Activated CD4-positive, alpha-beta T cell treated with anti-CD3 and anti-CD28 coated beads, Interleukin-2, amount 10 ng/mL, durations not matched to agents 7 days and 5 days (primary cell): ENCODE results near the gene ELN. TPM values are rescaled to one million over a fixed set of nuclear protein-coding genes. Genes with fewer than 3 reads are reported as not detected.

Experiments used
- CTCF ChIA-PET: fragments of 350-600 bp; sonication (Branson Sonifier 250); formaldehyde crosslinking; loops from one replicate; lab custom pipeline; 2021; ENCODE audit warnings: antibody characterized with exemption; lab: Charles Lee
- POLR2A ChIA-PET: fragments of 350-600 bp; sonication (Branson Sonifier 250); formaldehyde crosslinking; loops from one replicate; lab custom pipeline; 2021; ENCODE audit warnings: antibody characterized with exemption; lab: Charles Lee
- DNase-seq: peaks from one replicate; pipeline ENCODE4 v3.0.0-alpha.2; 2020
- H3K27ac Mint-ChIP-seq: one replicate; pipeline ENCODE4 v1.8.0; 2021; ENCODE audit warnings: mild to moderate bottlenecking, moderate library complexity, mixed read lengths
- H3K27me3 Mint-ChIP-seq: one replicate; pipeline ENCODE4 v1.8.0; 2021; ENCODE audit warnings: mixed read lengths
- H3K36me3 Mint-ChIP-seq: one replicate; pipeline ENCODE4 v1.8.0; 2021; ENCODE audit warnings: low read depth, mixed read lengths
- H3K4me1 Mint-ChIP-seq: one replicate; pipeline ENCODE4 v1.8.0; 2021; ENCODE audit warnings: mixed read lengths
- H3K4me3 Mint-ChIP-seq: one replicate; pipeline ENCODE4 v1.8.0; 2021; ENCODE audit warnings: mild to moderate bottlenecking, moderate library complexity, mixed read lengths
- H3K9me3 Mint-ChIP-seq: one replicate; pipeline ENCODE4 v1.8.0; 2021; ENCODE audit warnings: mixed read lengths
- total RNA-seq, 2 experiments: library from RNA; stranded (reverse); gene quantifications; one replicate each; pipeline ENCODE4 v1.2.3, GENCODE V29; 2021

Gene ELN
- total RNA-seq, 2 experiments from 2014 or later: not detected

GRCh38 chr7:74087791-74088453 is 59.9 kb downstream of the ELN start:
- Mint-ChIP-seq H3K9me3 (no peaks in the 10 kb centered on the region), H3K4me1 (peaks cover 14% of the 10 kb centered on the region), H3K27ac (no peak overlapping the region), H3K4me3 (no peak overlapping the region), H3K36me3 (peaks cover 9% of the 10 kb centered on the region), H3K27me3 (no peaks in the 10 kb centered on the region)
- DNase-seq: no peak
- POLR2A ChIA-PET: no interaction called here
- CTCF ChIA-PET: interaction anchor here (0.9 to 1.2 kb wide), 2 partner anchors 17 to 90 kb away, joined by 3 to 4 read pairs; no protein-coding TSS in a partner anchor

GRCh38 chr7:74092321-74092963 is 64.5 kb downstream of the ELN start:
- H3K4me1 Mint-ChIP-seq: peaks cover 23% of the 10 kb centered on the region
- CTCF ChIA-PET: interaction anchor here (1.2 kb wide), 1 partner anchor 24 kb away, joined by 6 read pairs; no protein-coding TSS in a partner anchor
- peaks cover 13% of the 10 kb centered on the region for H3K36me3 Mint-ChIP-seq
- peak overlapping the region; percentile 81 for H3K27ac Mint-ChIP-seq
- H3K4me3 Mint-ChIP-seq: no peak overlapping the region
- no peak for DNase-seq
- H3K27me3 Mint-ChIP-seq: no peaks in the 10 kb centered on the region
- no peaks in the 10 kb centered on the region for H3K9me3 Mint-ChIP-seq
- POLR2A ChIA-PET: interaction anchor here (0.6 kb wide), 1 partner anchor 61 kb away, joined by 16 read pairs; no protein-coding TSS in a partner anchor

- POLR2A ChIA-PET: no interaction called here
- CTCF ChIA-PET: interaction anchor here (1.2 kb wide), 1 partner anchor 25 kb away, joined by 6 read pairs; no protein-coding TSS in a partner anchor
- H3K4me1 Mint-ChIP-seq: peaks cover 23% of the 10 kb centered on the region
- no peak for DNase-seq
- H3K4me3 Mint-ChIP-seq: no peak overlapping the region
- peaks cover 16% of the 10 kb centered on the region for H3K36me3 Mint-ChIP-seq
- H3K9me3 Mint-ChIP-seq: peaks cover 4% of the 10 kb centered on the region
- peak overlapping the region; percentile 97 for H3K27ac Mint-ChIP-seq
- no peaks in the 10 kb centered on the region for H3K27me3 Mint-ChIP-seq
These were observed 65.0 kb downstream of the ELN start for GRCh38 chr7:74092964-74093471.

- H3K27me3 Mint-ChIP-seq: no peaks in the 10 kb centered on the region
- peak overlapping the region; percentile 77 for H3K4me3 Mint-ChIP-seq
- peaks cover 18% of the 10 kb centered on the region for H3K36me3 Mint-ChIP-seq
- peaks cover 5% of the 10 kb centered on the region for H3K9me3 Mint-ChIP-seq
- ChIA-PET CTCF (interaction anchor here (0.5 to 0.6 kb wide), 2 partner anchors 62 to 113 kb away, joined by 3 to 4 read pairs; no protein-coding TSS in a partner anchor), POLR2A (interaction anchor here (1.1 kb wide), 1 partner anchor 10 kb away, joined by 3 read pairs; the partner anchor contains the start of gene LIMK1)
- H3K27ac Mint-ChIP-seq: peak overlapping the region; percentile 97
- peak; percentile 31 for DNase-seq
- peaks cover 23% of the 10 kb centered on the region for H3K4me1 Mint-ChIP-seq
These were observed 65.8 kb downstream of the ELN start for GRCh38 chr7:74093671-74094223.

GRCh38 chr7:74094224-74095101 is 66.5 kb downstream of the ELN start:
- ChIA-PET POLR2A (interaction anchor here (1.1 kb wide), 1 partner anchor 11 kb away, joined by 3 read pairs; the partner anchor contains the start of gene LIMK1), CTCF (interaction anchor here (0.5 to 0.6 kb wide), 2 partner anchors 63 to 113 kb away, joined by 3 to 4 read pairs; no protein-coding TSS in a partner anchor)
- peaks cover 23% of the 10 kb centered on the region for H3K4me1 Mint-ChIP-seq
- peaks cover 5% of the 10 kb centered on the region for H3K9me3 Mint-ChIP-seq
- peak; percentile 73 for DNase-seq
- peak overlapping the region; percentile 77 for H3K4me3 Mint-ChIP-seq
- H3K36me3 Mint-ChIP-seq: peaks cover 18% of the 10 kb centered on the region
- H3K27me3 Mint-ChIP-seq: no peaks in the 10 kb centered on the region
- peak overlapping the region; percentile 97 for H3K27ac Mint-ChIP-seq

- peak overlapping the region; percentile 97 for H3K27ac Mint-ChIP-seq
- POLR2A ChIA-PET: no interaction called here
- CTCF ChIA-PET: no interaction called here
- peaks cover 5% of the 10 kb centered on the region for H3K9me3 Mint-ChIP-seq
- DNase-seq: no peak
- H3K4me3 Mint-ChIP-seq: peak overlapping the region; percentile 77
- H3K36me3 Mint-ChIP-seq: peaks cover 15% of the 10 kb centered on the region
- peaks cover 23% of the 10 kb centered on the region for H3K4me1 Mint-ChIP-seq
- H3K27me3 Mint-ChIP-seq: no peaks in the 10 kb centered on the region
These were observed 67.2 kb downstream of the ELN start for GRCh38 chr7:74095135-74095534.

GRCh38 chr7:74097937-74098614 is 70.1 kb downstream of the ELN start:
- ChIA-PET CTCF (interaction anchor here (0.6 to 1.4 kb wide), 2 partner anchors 9 to 11 kb away, joined by 3 to 4 read pairs; no protein-coding TSS in a partner anchor), POLR2A (no interaction called here)
- Mint-ChIP-seq H3K9me3 (peaks cover 5% of the 10 kb centered on the region), H3K4me3 (no peak overlapping the region), H3K27me3 (no peaks in the 10 kb centered on the region), H3K4me1 (peaks cover 18% of the 10 kb centered on the region), H3K36me3 (peaks cover 18% of the 10 kb centered on the region), H3K27ac (no peak overlapping the region)
- DNase-seq: no peak

GRCh38 chr7:74099031-74099430 is 71.1 kb downstream of the ELN start:
- Mint-ChIP-seq H3K9me3 (peaks cover 5% of the 10 kb centered on the region), H3K4me1 (peaks cover 10% of the 10 kb centered on the region), H3K36me3 (peaks cover 18% of the 10 kb centered on the region), H3K4me3 (no peak overlapping the region), H3K27me3 (no peaks in the 10 kb centered on the region), H3K27ac (no peak overlapping the region)
- ChIA-PET CTCF (no interaction called here), POLR2A (no interaction called here)
- DNase-seq: no peak

GRCh38 chr7:74101061-74101681 is 73.2 kb downstream of the ELN start:
- Mint-ChIP-seq H3K36me3 (peaks cover 23% of the 10 kb centered on the region), H3K4me3 (no peak overlapping the region), H3K9me3 (peaks cover 5% of the 10 kb centered on the region), H3K27ac (no peak overlapping the region), H3K27me3 (no peaks in the 10 kb centered on the region), H3K4me1 (no peaks in the 10 kb centered on the region)
- CTCF ChIA-PET: interaction anchor here (0.6 kb wide), 1 partner anchor 36 kb away, joined by 3 read pairs; no protein-coding TSS in a partner anchor
- no peak for DNase-seq
- POLR2A ChIA-PET: no interaction called here

GRCh38 chr7:74103219-74103772 is 75.3 kb downstream of the ELN start:
- Mint-ChIP-seq H3K4me1 (no peaks in the 10 kb centered on the region), H3K27me3 (no peaks in the 10 kb centered on the region), H3K9me3 (no peaks in the 10 kb centered on the region), H3K36me3 (peaks cover 15% of the 10 kb centered on the region), H3K27ac (no peak overlapping the region), H3K4me3 (no peak overlapping the region)
- POLR2A ChIA-PET: no interaction called here
- DNase-seq: no peak
- CTCF ChIA-PET: no interaction called here

GRCh38 chr7:74104702-74105101 is 76.7 kb downstream of the ELN start:
- peaks cover 13% of the 10 kb centered on the region for H3K36me3 Mint-ChIP-seq
- H3K27ac Mint-ChIP-seq: no peak overlapping the region
- no peaks in the 10 kb centered on the region for H3K27me3 Mint-ChIP-seq
- no peak for DNase-seq
- ChIA-PET POLR2A (no interaction called here), CTCF (interaction anchor here (0.7 kb wide), 1 partner anchor 16 kb away, joined by 4 read pairs; no protein-coding TSS in a partner anchor)
- no peaks in the 10 kb centered on the region for H3K9me3 Mint-ChIP-seq
- no peak overlapping the region for H3K4me3 Mint-ChIP-seq
- H3K4me1 Mint-ChIP-seq: no peaks in the 10 kb centered on the region
